Glomerular visceral epithelial cell (primary cell): Measurements from ENCODE around the gene DRD1.
A peak's percentile ranks its signal among the peaks of the same experiment; 100 is the strongest.
"Not testable (repeated sequence)": the region's sequence is repeated elsewhere in the genome, so short reads cannot be mapped to it uniquely, and the experiment has no call there.

Experiments
- DNase-seq: peaks from one replicate; pipeline ENCODE4 v3.0.0-alpha.2; 2016; ENCODE audit errors: extremely low spot score

The DRD1 gene

DNA sequence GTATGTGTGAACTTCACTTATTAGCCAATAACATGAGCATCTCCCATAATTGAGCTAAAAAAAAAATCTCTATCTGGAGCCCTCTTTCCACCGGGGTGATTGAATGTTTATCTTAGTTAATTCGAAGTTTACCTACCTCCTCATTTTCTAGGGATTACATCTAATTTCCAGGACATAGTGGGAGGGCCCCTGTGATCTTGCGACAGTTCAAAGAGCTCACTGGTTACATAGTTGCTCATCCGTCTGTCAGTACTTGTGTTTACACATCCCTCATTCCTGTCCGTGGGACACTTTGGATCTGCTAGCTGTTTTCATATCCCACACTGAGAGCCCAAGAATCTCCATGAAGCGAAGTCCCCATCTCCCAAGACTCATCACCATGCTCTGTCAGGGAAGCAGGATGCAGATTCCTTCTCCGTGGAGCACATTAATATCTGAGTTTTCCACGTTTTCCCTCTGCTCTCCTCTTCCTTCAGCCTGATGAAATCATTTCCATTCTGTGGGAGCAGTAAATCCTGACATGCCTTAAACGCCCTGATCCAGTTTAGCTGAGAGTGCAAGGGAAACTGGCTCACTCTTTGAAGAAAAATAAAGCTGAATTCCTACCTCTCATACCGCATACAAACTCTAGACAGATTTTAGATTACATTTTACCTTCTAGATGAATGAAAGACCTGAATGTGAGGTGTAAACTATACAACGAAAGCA lies 24.2 kb upstream of the DRD1 start:
- no peak for DNase-seq

DNA sequence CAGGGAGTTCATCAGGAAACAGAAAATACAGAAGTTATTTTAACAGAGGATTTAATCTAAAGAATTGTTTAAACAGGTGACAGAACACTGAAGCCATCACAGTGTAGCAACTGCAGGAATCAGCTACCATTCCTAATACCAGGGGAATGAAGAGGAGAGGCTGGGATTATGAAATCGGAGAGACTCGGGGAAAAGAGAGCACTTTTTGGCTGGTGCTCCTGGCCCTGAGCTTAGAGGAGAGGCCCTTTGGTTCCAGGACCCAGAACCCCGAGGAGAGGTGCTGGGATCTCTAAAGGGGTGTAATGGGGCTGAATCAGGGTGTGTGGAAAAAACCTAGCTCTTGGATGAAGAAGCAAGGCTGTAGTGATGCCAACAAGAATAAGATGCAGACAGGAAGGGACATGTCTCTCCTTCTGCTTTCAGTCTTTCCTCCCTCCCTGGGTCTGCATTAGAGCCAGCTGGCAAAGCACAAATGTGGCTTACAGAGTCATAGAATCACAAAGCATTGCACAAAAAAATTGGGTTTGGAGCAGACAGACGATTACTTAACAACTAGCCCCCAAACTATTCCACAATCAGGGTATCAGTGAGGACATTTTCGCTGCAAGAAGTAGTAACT lies 22.8 kb upstream of the DRD1 start:
- no peak for DNase-seq

- DNase-seq = no peak
These were observed 21.3 kb upstream of the DRD1 start for GRCh38 chr5:175465282-175465681.

DNA sequence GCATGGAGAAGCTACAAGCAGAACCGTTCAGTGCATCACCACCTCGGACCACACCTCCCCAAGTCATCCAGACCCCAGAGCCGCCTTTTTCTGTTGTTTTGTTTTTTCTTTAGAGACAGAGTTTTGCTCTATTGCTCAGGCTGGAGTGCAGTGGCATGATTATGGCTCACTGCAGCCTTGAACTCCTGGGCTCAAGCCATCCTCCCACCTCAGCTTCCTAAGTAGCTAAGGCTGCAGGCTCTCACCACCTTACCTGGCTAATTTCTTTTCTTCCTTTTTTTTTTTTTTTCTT lies 20.9 kb upstream of the DRD1 start:
- no peak for DNase-seq

- DNase-seq = peak; percentile 18
These were observed 20.3 kb upstream of the DRD1 start for GRCh38 chr5:175464074-175464941.

- DNase-seq = no peak
These were observed 19.7 kb upstream of the DRD1 start for GRCh38 chr5:175463641-175464040.

DNA sequence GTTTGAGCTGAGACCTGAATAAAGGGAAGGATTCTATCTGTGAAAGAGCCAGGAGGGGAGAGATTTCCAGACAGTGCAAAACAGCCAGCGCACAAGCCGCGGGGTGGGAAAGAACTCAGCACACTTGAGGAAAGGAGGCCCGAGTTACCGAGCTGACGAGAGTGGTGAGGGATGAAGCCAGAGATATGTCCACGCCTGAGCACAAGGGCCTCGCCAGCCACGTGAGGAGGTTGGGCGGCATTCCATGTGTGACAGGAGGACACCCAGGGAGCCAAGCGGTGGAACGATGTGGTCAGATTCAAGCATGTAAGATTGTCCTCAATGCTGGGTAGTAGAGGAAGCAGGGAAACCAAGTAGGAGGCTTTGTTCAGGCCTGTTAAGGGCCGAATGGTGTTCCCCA lies 17.4 kb upstream of the DRD1 start:
- no peak for DNase-seq

- no peak for DNase-seq
These were observed 16.6 kb upstream of the DRD1 start for GRCh38 chr5:175460552-175460951.

- DNase-seq = no peak
These were observed 16.1 kb upstream of the DRD1 start for GRCh38 chr5:175460126-175460525.

- DNase-seq = no peak
These were observed 13.5 kb upstream of the DRD1 start for GRCh38 chr5:175457466-175457865.

DNA sequence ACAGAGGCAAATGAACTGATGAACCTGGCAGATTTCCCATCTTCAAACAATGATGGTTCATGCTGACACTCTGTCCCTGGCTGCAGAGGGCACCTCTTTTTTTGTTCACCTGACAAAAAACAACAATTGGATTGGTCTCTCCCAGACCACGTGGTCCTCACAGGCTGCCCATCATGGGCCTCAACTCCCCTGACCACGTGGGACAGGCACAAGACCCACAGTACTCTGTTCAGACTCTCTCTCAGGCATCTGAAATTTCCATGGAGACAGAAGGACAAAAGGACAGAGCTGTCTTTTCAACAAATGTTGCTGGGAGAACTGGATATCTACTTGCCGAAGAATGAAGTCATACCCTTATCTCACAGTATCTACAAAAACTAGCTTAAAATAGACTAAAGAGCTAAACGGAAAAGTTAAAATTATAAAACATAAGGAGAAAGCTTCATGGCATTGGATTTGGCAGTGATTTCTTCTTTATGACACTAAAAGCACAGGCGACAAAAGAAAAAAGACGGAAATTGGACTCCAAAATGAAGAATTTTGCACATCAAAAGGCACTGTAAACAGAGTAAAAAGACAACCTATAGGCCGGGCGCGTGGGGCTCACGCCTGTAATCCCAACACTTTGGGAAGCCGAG lies 12.2 kb upstream of the DRD1 start:
- no peak for DNase-seq

GRCh38 chr5:175454338-175454737 lies 10.4 kb upstream of the DRD1 start:
- DNase-seq = not testable (repeated sequence)

GRCh38 chr5:175452166-175452565 lies 8.2 kb upstream of the DRD1 start:
- DNase-seq = no peak

- DNase-seq = no peak
These were observed 4.3 kb upstream of the DRD1 start for GRCh38 chr5:175448276-175448675.

- no peak for DNase-seq
These were observed 3.6 kb upstream of the DRD1 start for GRCh38 chr5:175447571-175447970.

GRCh38 chr5:175446378-175446777 lies 2.4 kb upstream of the DRD1 start:
- DNase-seq = not testable (repeated sequence)

DNA sequence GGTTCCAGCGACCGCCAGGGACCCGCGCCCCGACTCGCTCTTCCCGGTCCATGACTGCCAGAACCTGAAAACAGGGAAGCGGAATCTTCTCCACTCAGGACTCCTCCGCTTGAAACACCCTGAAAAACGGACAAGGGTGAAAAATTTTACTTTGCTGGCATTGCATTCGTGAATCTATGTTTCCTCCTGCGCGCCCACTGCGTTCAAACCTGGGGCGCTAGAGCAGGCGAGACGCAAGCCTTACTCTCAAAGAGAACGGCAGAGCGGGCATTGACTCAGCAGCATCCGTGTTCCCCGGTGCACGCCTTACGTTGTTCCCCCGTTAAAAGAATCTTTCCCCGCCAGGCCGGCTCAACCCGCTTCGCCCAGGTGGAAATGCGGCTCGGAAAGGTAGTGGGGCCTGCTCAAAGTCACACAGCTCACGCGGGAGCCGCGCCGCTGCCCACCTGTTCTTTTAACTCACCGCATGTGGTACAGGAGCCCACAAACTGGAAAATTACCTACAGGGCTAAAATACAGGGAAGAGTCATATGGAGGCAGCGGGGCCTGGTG lies 999 bp upstream of the DRD1 start:
- DNase-seq = no peak

DNA sequence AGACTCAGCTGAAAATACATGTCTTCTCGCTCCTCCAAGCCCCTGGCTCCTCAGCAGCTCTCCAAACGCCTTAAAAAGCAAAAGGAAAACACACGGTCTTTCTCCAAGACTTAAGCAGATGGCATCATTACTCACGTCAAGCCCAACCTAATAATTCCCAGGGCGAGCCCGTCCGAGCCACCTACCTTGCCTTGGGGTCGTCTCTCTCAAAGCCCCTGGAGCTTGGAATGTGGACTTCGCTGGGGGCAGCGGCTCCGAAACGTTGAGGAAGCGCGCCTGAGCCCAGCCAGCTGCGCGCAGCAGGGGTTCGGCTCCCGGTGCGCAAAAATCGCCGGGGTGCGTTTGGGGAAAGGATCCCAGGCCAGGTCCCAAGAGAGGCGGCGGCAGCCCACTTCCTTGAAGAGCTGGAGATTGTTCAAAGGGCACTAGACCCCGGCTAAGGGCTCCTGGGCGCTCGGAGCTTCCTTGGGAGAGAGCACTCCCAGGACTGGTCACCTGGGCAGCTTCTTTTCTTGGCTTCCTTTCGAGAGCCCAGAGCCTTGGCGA lies 395 bp downstream of the DRD1 start:
- no peak for DNase-seq

DNA sequence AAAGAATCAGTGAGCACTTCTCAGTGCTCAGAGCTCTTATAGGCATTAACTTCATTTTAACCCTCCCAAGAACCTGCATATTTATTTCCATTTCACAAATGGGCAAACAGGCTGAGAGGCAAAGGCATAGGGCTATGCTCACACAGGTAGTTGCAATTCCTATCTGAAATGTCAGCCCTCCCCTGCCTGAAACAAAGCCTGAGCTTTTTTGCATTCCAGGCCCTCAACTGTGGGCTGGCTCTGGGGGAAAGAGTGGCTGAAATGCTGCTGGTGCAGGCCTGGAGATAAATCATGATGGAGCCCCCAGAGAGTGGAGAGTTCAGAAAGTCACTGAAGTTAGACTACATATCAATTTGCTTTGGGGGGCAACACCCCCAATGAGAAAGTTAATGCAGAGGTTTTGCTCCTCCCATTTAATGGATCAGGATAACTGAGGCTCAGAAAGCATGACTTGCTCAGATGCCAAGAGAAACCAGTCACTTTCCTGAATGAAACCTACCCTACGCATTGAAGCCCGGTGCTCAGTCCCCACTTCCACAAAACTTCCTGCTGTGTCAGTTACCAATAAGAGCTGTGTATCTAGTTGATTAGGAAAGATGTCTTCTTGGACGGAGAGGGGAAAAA lies 5.6 kb downstream of the DRD1 start:
- no peak for DNase-seq

- no peak for DNase-seq
These were observed 7.6 kb downstream of the DRD1 start for GRCh38 chr5:175436359-175436758.

GRCh38 chr5:175434800-175435199 lies 9.2 kb downstream of the DRD1 start:
- no peak for DNase-seq
